ENCODE measurements around the gene ELK1. TPM values are rescaled to one million over a fixed set of nuclear protein-coding genes. Genes with fewer than 3 reads are reported as not detected.

ELK1 gene
- total and polyA plus RNA-seq, 12 donors = 6.9 to 34.1 (median 24.8) TPM

- H3K4me1 ChIP-seq = peaks cover 0 to 29% (median 8%) of the 10 kb centered on the region in 9 donors
- TF ChIP-seq, protein P1, sequence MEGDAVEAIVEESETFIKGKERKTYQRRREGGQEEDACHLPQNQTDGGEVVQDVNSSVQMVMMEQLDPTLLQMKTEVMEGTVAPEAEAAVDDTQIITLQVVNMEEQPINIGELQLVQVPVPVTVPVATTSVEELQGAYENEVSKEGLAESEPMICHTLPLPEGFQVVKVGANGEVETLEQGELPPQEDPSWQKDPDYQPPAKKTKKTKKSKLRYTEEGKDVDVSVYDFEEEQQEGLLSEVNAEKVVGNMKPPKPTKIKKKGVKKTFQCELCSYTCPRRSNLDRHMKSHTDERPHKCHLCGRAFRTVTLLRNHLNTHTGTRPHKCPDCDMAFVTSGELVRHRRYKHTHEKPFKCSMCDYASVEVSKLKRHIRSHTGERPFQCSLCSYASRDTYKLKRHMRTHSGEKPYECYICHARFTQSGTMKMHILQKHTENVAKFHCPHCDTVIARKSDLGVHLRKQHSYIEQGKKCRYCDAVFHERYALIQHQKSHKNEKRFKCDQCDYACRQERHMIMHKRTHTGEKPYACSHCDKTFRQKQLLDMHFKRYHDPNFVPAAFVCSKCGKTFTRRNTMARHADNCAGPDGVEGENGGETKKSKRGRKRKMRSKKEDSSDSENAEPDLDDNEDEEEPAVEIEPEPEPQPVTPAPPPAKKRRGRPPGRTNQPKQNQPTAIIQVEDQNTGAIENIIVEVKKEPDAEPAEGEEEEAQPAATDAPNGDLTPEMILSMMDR (IDR thresholded peaks at IDR 0.05) = no peak
- 0 to 3% methylated on average over 9 to 11 of the region's 11 CpGs for WGBS, 2 donors
- ATAC-seq = no peak
- peak overlapping the region; percentile 46 to 78 (median 68) for H3K4me3 ChIP-seq
- intact Hi-C loops (cut with DNase I) = loop anchor here in 9 of 10 donors (5.0 to 10.0 kb wide), 9 partner anchors 75 to 1265 kb away; partner anchors contain the start of genes ARAF (in 6 of the 9), ZNF81 (in 2 of the 9), CDK16 (in 1 of the 9) and PIM2 (in 1 of the 9)
- H3K27me3 ChIP-seq = no peaks in the 10 kb centered on the region
- DNase-seq = no peak
- H3K36me3 ChIP-seq = peaks cover 0 to 25% (median 0%) of the 10 kb centered on the region in 9 donors
- no peaks in the 10 kb centered on the region for H3K9me3 ChIP-seq
- peak overlapping the region in 8 of 10 donors; percentile 72 to 89 (median 86) for H3K27ac ChIP-seq
These were observed 591 bp downstream of the ELK1 start for GRCh38 chrX:47649781-47650163.

- 20 to 34% methylated on average over 8 of the region's 8 CpGs for WGBS, 2 donors
- H3K27ac ChIP-seq = peak overlapping the region in 1 of 10 donors; percentile 88
- H3K36me3 ChIP-seq = peaks cover 0 to 24% (median 0%) of the 10 kb centered on the region in 9 donors
- intact Hi-C loops (cut with DNase I) = loop anchor here in 7 of 10 donors (5.0 to 10.0 kb wide), 4 partner anchors 74 to 376 kb away; partner anchors contain the start of gene ARAF (in 5 of the 7)
- DNase-seq (no peak), ATAC-seq (no peak)
- no peaks in the 10 kb centered on the region for H3K9me3 ChIP-seq
- H3K27me3 ChIP-seq = no peaks in the 10 kb centered on the region
- H3K4me3 ChIP-seq = peak overlapping the region in 7 of 10 donors; percentile 46 to 78 (median 70)
- TF ChIP-seq, protein P1 (IDR thresholded peaks at IDR 0.05) = no peak
- H3K4me1 ChIP-seq = peaks cover 0 to 33% (median 8%) of the 10 kb centered on the region in 9 donors
These were observed 1.1 kb downstream of the ELK1 start for GRCh38 chrX:47649271-47649670.

DNA sequence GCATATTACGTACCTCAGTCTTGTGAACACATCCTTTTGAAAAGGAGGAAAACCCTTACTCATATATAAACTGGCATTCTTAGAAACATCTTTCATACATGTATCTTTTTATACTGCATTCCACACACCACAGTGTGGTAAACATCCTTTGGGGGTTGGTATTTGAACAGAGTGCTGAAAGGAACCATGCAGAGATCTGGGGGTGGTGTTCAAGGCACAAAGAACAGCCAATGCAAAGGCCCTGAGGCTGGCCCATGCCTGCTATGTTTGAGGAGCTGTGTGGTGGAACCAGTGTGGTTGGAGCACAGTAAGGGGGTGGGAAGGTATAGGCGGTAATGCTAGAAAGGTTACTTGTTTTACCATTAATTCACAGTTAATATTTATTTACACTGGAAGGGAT, 2.0 kb downstream of the ELK1 start:
- ATAC-seq (no peak), DNase-seq (no peak)
- WGBS, 2 donors = 91 to 96% methylated on average over 2 of the region's 2 CpGs
- intact Hi-C loops (cut with DNase I) = loop anchor here in 7 of 10 donors (5.0 to 10.0 kb wide), 4 partner anchors 74 to 376 kb away; partner anchors contain the start of gene ARAF (in 5 of the 7)
- Histone ChIP-seq H3K27me3 (no peaks in the 10 kb centered on the region), H3K27ac (no peak overlapping the region), H3K4me3 (no peak overlapping the region), H3K9me3 (no peaks in the 10 kb centered on the region), H3K4me1 (peaks cover 0 to 42% (median 12%) of the 10 kb centered on the region in 9 donors), H3K36me3 (peaks cover 0 to 16% (median 0%) of the 10 kb centered on the region in 9 donors)
- TF ChIP-seq, protein P1 (IDR thresholded peaks at IDR 0.05) = no peak

DNA sequence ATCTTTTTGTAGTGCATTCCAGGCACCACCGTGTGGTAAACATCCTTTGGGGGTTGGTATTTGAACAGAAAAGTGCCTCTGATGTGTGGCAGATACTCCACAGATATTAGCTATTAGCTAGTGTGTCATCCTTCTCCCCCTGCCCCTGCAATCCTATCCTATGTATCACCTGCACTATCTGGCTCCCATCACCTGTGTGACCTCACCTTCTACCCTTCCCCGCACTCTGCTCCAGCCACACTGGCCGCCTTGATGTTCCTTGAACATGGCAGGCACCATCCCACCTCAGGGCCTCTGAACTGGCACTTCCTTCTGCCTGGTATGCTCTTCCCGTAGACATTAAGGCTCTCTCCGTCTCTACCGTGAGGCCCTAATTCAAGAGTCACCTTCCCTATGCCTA, 3.7 kb downstream of the ELK1 start:
- H3K27ac ChIP-seq = no peak overlapping the region
- intact Hi-C loops (cut with DNase I) = loop anchor here in 7 of 10 donors (5.0 to 10.0 kb wide), 4 partner anchors 72 to 378 kb away; partner anchors contain the start of gene ARAF (in 5 of the 7)
- no peaks in the 10 kb centered on the region for H3K27me3 ChIP-seq
- no peak for ATAC-seq
- H3K4me1 ChIP-seq = peaks cover 0 to 38% (median 12%) of the 10 kb centered on the region in 9 donors
- no peaks in the 10 kb centered on the region for H3K9me3 ChIP-seq
- TF ChIP-seq, protein P1 (IDR thresholded peaks at IDR 0.05) = no peak
- 77 to 78% methylated on average over 6 of the region's 6 CpGs for WGBS, 2 donors
- H3K36me3 ChIP-seq = peaks cover 0 to 7% (median 0%) of the 10 kb centered on the region in 9 donors
- DNase-seq = no peak
- H3K4me3 ChIP-seq = no peak overlapping the region

Data from heart right ventricle (tissue), 16 donors.